K562 (cell line): ENCODE data around the gene PRSS21. TPM values are rescaled to one million over a fixed set of nuclear protein-coding genes. Genes with fewer than 3 reads are reported as not detected.

Experiments
- ARID2 ChIP-seq: fragments of 450-650 bp; IDR thresholded peaks from 2 replicates; pipeline ENCODE4 v1.6.1; 2017; ENCODE audit warnings: antibody characterized with exemption, mild to moderate bottlenecking
- CCAR2 ChIP-seq: fragments of 200-400 bp; formaldehyde crosslinking; IDR thresholded peaks from 2 replicates; pipeline ENCODE4 v1.6.1; 2017; ENCODE audit warnings: mild to moderate bottlenecking, low read depth, low read length
- CSDE1 ChIP-seq, 2 experiments: fragments of 450-650 bp; IDR thresholded peaks; 2 replicates each; pipeline ENCODE4 v1.6.1; 2016; ENCODE audit warnings: mild to moderate bottlenecking in 1 of 2
- CTBP1 ChIP-seq: fragments of 450-650 bp; IDR thresholded peaks from 2 replicates; pipeline ENCODE4 v1.6.1; 2016; ENCODE audit warnings: borderline replicate concordance
- DACH1 ChIP-seq: fragments of 450-650 bp; IDR thresholded peaks from 2 replicates; pipeline ENCODE4 v1.6.1; 2018; ENCODE audit not compliant: partially characterized antibody
- DNMT1 ChIP-seq: fragments of 450-650 bp; IDR thresholded peaks from 2 replicates; pipeline ENCODE4 v1.6.1; 2016; ENCODE audit warnings: antibody characterized with exemption, mild to moderate bottlenecking
- EHMT2 ChIP-seq: fragments of 450-650 bp; IDR thresholded peaks from 2 replicates; pipeline ENCODE4 v1.6.1; 2018; ENCODE audit warnings: antibody characterized with exemption
- FOXK1 ChIP-seq: sonication (generic); formaldehyde crosslinking; IDR thresholded peaks from 2 replicates; pipeline ENCODE4 v1.8.0; 2022; ENCODE audit warnings: missing genetic modification reagents, mild to moderate bottlenecking, borderline replicate concordance
- HNRNPH1 ChIP-seq: fragments of 200-400 bp; formaldehyde crosslinking; optimal IDR thresholded peaks from 2 replicates; pipeline ENCODE3; 2017; ENCODE audit warnings: low read depth, mild to moderate bottlenecking, low read length, moderate library complexity
- HNRNPLL ChIP-seq: fragments of 200-400 bp; formaldehyde crosslinking; IDR thresholded peaks from 2 replicates; pipeline ENCODE4 v1.6.1; 2017; ENCODE audit warnings: low read length, low read depth, mild to moderate bottlenecking; ENCODE audit not compliant: poor library complexity, severe bottlenecking
- MECOM ChIP-seq: fragments of 250-450 bp; sonication (Bioruptor Pico); IDR thresholded peaks from 2 replicates; pipeline ENCODE4 v1.8.0; 2022; ENCODE audit warnings: inconsistent platforms
- NCOR1 ChIP-seq: fragments of 450-650 bp; IDR thresholded peaks from 2 replicates; pipeline ENCODE4 v1.6.1; 2016; ENCODE audit warnings: mild to moderate bottlenecking, moderate library complexity
- PHF8 ChIP-seq: fragments of 200-600 bp; sonication (generic); IDR thresholded peaks from 2 replicates; pipeline ENCODE4 v1.6.1; 2012; ENCODE audit warnings: mixed run types, mild to moderate bottlenecking, inconsistent platforms, low read length, moderate library complexity, borderline replicate concordance
- RAD21 ChIP-seq, 2 experiments: fragments of 250-450 bp in 1 of 2; fragments of 450-650 bp in 1 of 2; sonication (Bioruptor Pico) in 1 of 2; formaldehyde crosslinking in 1 of 2; IDR thresholded peaks in 1 of 2; conservative IDR thresholded peaks in 1 of 2; 2 replicates each; pipeline versions ENCODE4 v1.4.0 to v1.8.0; 2020 to 2022; ENCODE audit warnings: mild to moderate bottlenecking in 2 of 2, moderate library complexity in 1 of 2
- RFX7 ChIP-seq: fragments of 250-450 bp; sonication (Bioruptor Pico); IDR thresholded peaks from 2 replicates; pipeline ENCODE4 v1.5.1; 2021; ENCODE audit warnings: mild to moderate bottlenecking
- SREBF2 ChIP-seq: sonication (generic); formaldehyde crosslinking; IDR thresholded peaks from 2 replicates; pipeline ENCODE4 v1.4.0; 2020; ENCODE audit warnings: mild to moderate bottlenecking, missing genetic modification reagents
- TCFL5 ChIP-seq: fragments of 250-450 bp; sonication (Bioruptor Pico); conservative IDR thresholded peaks from 2 replicates; pipeline ENCODE4 v1.6.1; 2021; ENCODE audit warnings: mild to moderate bottlenecking, moderate library complexity, matching md5 sums
- ZNF140 ChIP-seq: fragments of 250-450 bp; sonication (Bioruptor Pico); IDR thresholded peaks from 2 replicates; pipeline ENCODE4 v1.8.0; 2021; ENCODE audit warnings: moderate library complexity, mild to moderate bottlenecking, inconsistent platforms
- ZNF766 ChIP-seq: fragments of 200-800 bp; sonication (Bioruptor generic); conservative IDR thresholded peaks from 2 replicates; pipeline ENCODE4 v1.6.1; 2016; ENCODE audit warnings: missing genetic modification characterization, missing compliant biosample characterization
- polyA plus RNA-seq, 8 experiments: library from polyadenylated mRNA; depleted of rRNA in 4 of 8; stranded (reverse) in 5 of 8; unstranded in 3 of 8; fragments of >200 nt; fragmentation: Nextera tagmentation in 2 of 8; fragmentation: Illumina TruSeq in 1 of 8; extraction: Ambion mirVana in 2 of 8; extraction: Trizol in 1 of 8; gene quantifications; 2 replicates each; pipeline versions ENCODE4 v1.2.1 to v1.2.3, GENCODE V29; 2011 to 2014; ENCODE audit warnings: inconsistent platforms in 1 of 8, missing spikeins in 1 of 8
- total RNA-seq, 7 experiments: library from RNA; depleted of rRNA in 6 of 7; stranded (reverse); fragments of >200 nt in 6 of 7; fragmentation: Illumina TruSeq in 2 of 7; extraction: Trizol in 2 of 7; gene quantifications; 2 replicates each; pipeline versions ENCODE4 v1.2.1 to v1.2.3, GENCODE V29; 2011 to 2021; ENCODE audit warnings: low replicate concordance in 1 of 7
- TF ChIP-seq, protein P1 (sequence below): fragments of 450-650 bp; formaldehyde crosslinking; IDR thresholded peaks from 2 replicates; pipeline ENCODE4 v1.4.0; 2020; ENCODE audit warnings: mild to moderate bottlenecking, moderate library complexity
- TF ChIP-seq, protein P2 (sequence below): fragments of 250-450 bp; sonication (Bioruptor Pico); IDR thresholded peaks from 2 replicates; pipeline ENCODE4 v1.5.0; 2020; ENCODE audit warnings: mild to moderate bottlenecking
- TF ChIP-seq, protein P3 (sequence below): sonication (generic); formaldehyde crosslinking; IDR thresholded peaks from 2 replicates; pipeline ENCODE4 v1.8.0; 2022; ENCODE audit warnings: mild to moderate bottlenecking, low read depth, missing genetic modification reagents
- TF ChIP-seq, protein P4 (sequence below), 2 experiments: IDR thresholded peaks; 2 replicates each; pipeline ENCODE4 v1.6.1; 2012; ENCODE audit warnings: improper control_type of control experiment in 2 of 2, low read depth in 2 of 2, low read length in 2 of 2, borderline replicate concordance in 1 of 2

Gene PRSS21
- total and polyA plus RNA-seq, 9 of the 15 experiments (the other 6 are each of a cell fraction or from before 2014, with no cell fraction given): 12.1 to 121 (median 61.3) TPM

- TF ChIP-seq, protein P1, sequence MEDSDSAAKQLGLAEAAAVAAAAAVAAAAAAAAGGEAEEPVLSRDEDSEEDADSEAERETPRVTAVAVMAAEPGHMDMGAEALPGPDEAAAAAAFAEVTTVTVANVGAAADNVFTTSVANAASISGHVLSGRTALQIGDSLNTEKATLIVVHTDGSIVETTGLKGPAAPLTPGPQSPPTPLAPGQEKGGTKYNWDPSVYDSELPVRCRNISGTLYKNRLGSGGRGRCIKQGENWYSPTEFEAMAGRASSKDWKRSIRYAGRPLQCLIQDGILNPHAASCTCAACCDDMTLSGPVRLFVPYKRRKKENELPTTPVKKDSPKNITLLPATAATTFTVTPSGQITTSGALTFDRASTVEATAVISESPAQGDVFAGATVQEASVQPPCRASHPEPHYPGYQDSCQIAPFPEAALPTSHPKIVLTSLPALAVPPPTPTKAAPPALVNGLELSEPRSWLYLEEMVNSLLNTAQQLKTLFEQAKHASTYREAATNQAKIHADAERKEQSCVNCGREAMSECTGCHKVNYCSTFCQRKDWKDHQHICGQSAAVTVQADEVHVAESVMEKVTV (CRISPR knock-in tag): no peak
- TF ChIP-seq EHMT2: peak; percentile 80; the same call in 1 of the 2 replicates
- TF ChIP-seq, protein P2, sequence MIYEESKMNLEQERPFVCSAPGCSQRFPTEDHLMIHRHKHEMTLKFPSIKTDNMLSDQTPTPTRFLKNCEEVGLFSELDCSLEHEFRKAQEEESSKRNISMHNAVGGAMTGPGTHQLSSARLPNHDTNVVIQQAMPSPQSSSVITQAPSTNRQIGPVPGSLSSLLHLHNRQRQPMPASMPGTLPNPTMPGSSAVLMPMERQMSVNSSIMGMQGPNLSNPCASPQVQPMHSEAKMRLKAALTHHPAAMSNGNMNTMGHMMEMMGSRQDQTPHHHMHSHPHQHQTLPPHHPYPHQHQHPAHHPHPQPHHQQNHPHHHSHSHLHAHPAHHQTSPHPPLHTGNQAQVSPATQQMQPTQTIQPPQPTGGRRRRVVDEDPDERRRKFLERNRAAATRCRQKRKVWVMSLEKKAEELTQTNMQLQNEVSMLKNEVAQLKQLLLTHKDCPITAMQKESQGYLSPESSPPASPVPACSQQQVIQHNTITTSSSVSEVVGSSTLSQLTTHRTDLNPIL (CRISPR knock-in tag): no peak
- no peak for TF ChIP-seq HNRNPLL
- TF ChIP-seq TCFL5 (CRISPR knock-in tag): no peak
- TF ChIP-seq CCAR2: no peak
- TF ChIP-seq, protein P3, sequence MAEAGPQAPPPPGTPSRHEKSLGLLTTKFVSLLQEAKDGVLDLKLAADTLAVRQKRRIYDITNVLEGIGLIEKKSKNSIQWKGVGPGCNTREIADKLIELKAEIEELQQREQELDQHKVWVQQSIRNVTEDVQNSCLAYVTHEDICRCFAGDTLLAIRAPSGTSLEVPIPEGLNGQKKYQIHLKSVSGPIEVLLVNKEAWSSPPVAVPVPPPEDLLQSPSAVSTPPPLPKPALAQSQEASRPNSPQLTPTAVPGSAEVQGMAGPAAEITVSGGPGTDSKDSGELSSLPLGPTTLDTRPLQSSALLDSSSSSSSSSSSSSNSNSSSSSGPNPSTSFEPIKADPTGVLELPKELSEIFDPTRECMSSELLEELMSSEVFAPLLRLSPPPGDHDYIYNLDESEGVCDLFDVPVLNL (CRISPR knock-in tag): no peak; the same call in 1 of the 2 replicates
- TF ChIP-seq CTBP1: peak; percentile 86
- no peak for TF ChIP-seq ZNF140 (CRISPR knock-in tag)
- TF ChIP-seq SREBF2 (CRISPR knock-in tag): no peak
- no peak for TF ChIP-seq FOXK1 (CRISPR knock-in tag)
- no peak for TF ChIP-seq ZNF766 (CRISPR knock-in tag)
- TF ChIP-seq PHF8: peak; percentile 14; the same call in 1 of the 2 replicates
- peak; percentile 15 to 65; a peak in 3 of 4 replicates for TF ChIP-seq RAD21 (CRISPR knock-in tag; conservative IDR thresholded peaks at IDR 0.05 in 1 of 2, IDR thresholded peaks at IDR 0.05 in 1 of 2)
- TF ChIP-seq DACH1: no peak
- TF ChIP-seq ARID2: no peak
- TF ChIP-seq DNMT1: no peak
- TF ChIP-seq NCOR1: no peak
- TF ChIP-seq, protein P4, sequence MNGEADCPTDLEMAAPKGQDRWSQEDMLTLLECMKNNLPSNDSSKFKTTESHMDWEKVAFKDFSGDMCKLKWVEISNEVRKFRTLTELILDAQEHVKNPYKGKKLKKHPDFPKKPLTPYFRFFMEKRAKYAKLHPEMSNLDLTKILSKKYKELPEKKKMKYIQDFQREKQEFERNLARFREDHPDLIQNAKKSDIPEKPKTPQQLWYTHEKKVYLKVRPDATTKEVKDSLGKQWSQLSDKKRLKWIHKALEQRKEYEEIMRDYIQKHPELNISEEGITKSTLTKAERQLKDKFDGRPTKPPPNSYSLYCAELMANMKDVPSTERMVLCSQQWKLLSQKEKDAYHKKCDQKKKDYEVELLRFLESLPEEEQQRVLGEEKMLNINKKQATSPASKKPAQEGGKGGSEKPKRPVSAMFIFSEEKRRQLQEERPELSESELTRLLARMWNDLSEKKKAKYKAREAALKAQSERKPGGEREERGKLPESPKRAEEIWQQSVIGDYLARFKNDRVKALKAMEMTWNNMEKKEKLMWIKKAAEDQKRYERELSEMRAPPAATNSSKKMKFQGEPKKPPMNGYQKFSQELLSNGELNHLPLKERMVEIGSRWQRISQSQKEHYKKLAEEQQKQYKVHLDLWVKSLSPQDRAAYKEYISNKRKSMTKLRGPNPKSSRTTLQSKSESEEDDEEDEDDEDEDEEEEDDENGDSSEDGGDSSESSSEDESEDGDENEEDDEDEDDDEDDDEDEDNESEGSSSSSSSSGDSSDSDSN (IDR thresholded peaks at IDR 0.05; ENCODE audit: borderline replicate concordance in 1 of 2, low read depth in 2 of 2, low read length in 2 of 2): no peak
- TF ChIP-seq CSDE1 (IDR thresholded peaks at IDR 0.05): no peak
- TF ChIP-seq RFX7 (CRISPR knock-in tag): no peak
- TF ChIP-seq HNRNPH1: no peak
- TF ChIP-seq MECOM (CRISPR knock-in tag): no peak
These were observed 25.4 kb downstream of the PRSS21 start (continued) for GRCh38 chr16:2842340-2843000.
